Progenitor cell of endocrine pancreas (in vitro differentiated cells): ENCODE results near the gene SLC2A13. TPM values are rescaled to one million over a fixed set of nuclear protein-coding genes. Genes with fewer than 3 reads are reported as not detected.

Source experiments
- DNase-seq: peaks from one replicate; pipeline ENCODE4 v3.0.0; 2021; ENCODE audit warnings: low spot score; ENCODE audit not compliant: unreplicated experiment
- H3K27ac Mint-ChIP-seq: 2 replicates; pipeline ENCODE4 v1.8.0; 2021; ENCODE audit warnings: mild to moderate bottlenecking, moderate library complexity, mixed read lengths
- H3K27me3 Mint-ChIP-seq: 2 replicates; pipeline ENCODE4 v1.8.0; 2021; ENCODE audit warnings: mixed read lengths
- H3K36me3 Mint-ChIP-seq: 2 replicates; pipeline ENCODE4 v1.8.0; 2022; ENCODE audit warnings: mixed read lengths; ENCODE audit not compliant: insufficient read depth
- H3K4me1 Mint-ChIP-seq: 2 replicates; pipeline ENCODE4 v1.8.0; 2021; ENCODE audit warnings: low read depth, mixed read lengths
- H3K4me3 Mint-ChIP-seq: 2 replicates; pipeline ENCODE4 v1.8.0; 2021; ENCODE audit warnings: low read depth, mild to moderate bottlenecking, moderate library complexity, mixed read lengths
- H3K9me3 Mint-ChIP-seq: 2 replicates; pipeline ENCODE4 v1.8.0; 2021; ENCODE audit warnings: low read depth, mixed read lengths
- CTCF ChIP-seq: fragments of 200-600 bp; sonication (generic); IDR thresholded peaks from one replicate; pipeline ENCODE4 v1.5.0; 2021; ENCODE audit warnings: antibody characterized with exemption, mild to moderate bottlenecking; ENCODE audit not compliant: unreplicated experiment
- total RNA-seq: library from RNA; stranded (reverse); gene quantifications from 2 replicates; pipeline ENCODE4 v1.2.1, GENCODE V29; 2021

Gene SLC2A13
- total RNA-seq, 1 donor from 2014 or later, result 7.4 TPM

GRCh38 chr12:39920647-39921046 lies 185.2 kb downstream of the SLC2A13 start:
- H3K4me1 Mint-ChIP-seq, result peaks cover 19% of the 10 kb centered on the region
- no peaks in the 10 kb centered on the region for H3K36me3 Mint-ChIP-seq

DNA sequence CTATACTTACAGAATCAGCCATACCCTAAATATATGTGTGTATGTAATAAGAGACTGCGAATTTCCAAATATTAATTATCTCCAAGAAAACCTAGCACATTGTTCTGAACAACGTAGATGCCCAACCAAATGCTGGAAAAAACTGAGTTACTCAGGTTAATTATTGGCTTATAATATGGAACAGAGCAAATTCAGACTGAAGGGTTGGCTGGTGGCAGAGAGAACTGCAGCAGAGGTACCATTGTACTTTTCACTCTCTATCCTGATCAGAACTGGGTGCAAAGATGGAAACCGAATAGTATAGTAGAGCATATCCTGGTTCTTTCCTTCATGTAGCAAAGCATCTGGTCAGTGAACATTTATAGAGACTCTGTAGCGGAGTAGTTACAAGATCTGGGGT lies 185.7 kb downstream of the SLC2A13 start:
- Mint-ChIP-seq H3K27me3 (no peaks in the 10 kb centered on the region), H3K4me1 (peaks cover 19% of the 10 kb centered on the region), H3K27ac (no peak overlapping the region), H3K4me3 (no peak overlapping the region), H3K36me3 (no peaks in the 10 kb centered on the region), H3K9me3 (no peaks in the 10 kb centered on the region)
- no peak for TF ChIP-seq CTCF
- DNase-seq, result no peak

More at GRCh38 chr12:39920647-39921046, 185.2 kb downstream of the SLC2A13 start:
- H3K27ac Mint-ChIP-seq, result no peak overlapping the region
- no peak for DNase-seq
- no peak for TF ChIP-seq CTCF
- no peak overlapping the region for H3K4me3 Mint-ChIP-seq
- no peaks in the 10 kb centered on the region for H3K27me3 Mint-ChIP-seq
- no peaks in the 10 kb centered on the region for H3K9me3 Mint-ChIP-seq

- Mint-ChIP-seq H3K9me3 (no peaks in the 10 kb centered on the region), H3K36me3 (no peaks in the 10 kb centered on the region), H3K4me3 (no peak overlapping the region), H3K4me1 (peaks cover 19% of the 10 kb centered on the region), H3K27ac (no peak overlapping the region), H3K27me3 (no peaks in the 10 kb centered on the region)
- no peak for DNase-seq
- no peak for TF ChIP-seq CTCF
These were observed 186.1 kb downstream of the SLC2A13 start for GRCh38 chr12:39919790-39920189.

GRCh38 chr12:39915249-39915648 lies 190.6 kb downstream of the SLC2A13 start:
- no peak for TF ChIP-seq CTCF
- Mint-ChIP-seq H3K27me3 (no peaks in the 10 kb centered on the region), H3K4me3 (no peak overlapping the region), H3K36me3 (no peaks in the 10 kb centered on the region), H3K9me3 (peaks cover 4% of the 10 kb centered on the region), H3K27ac (no peak overlapping the region), H3K4me1 (peaks cover 21% of the 10 kb centered on the region)
- DNase-seq, result no peak

DNA sequence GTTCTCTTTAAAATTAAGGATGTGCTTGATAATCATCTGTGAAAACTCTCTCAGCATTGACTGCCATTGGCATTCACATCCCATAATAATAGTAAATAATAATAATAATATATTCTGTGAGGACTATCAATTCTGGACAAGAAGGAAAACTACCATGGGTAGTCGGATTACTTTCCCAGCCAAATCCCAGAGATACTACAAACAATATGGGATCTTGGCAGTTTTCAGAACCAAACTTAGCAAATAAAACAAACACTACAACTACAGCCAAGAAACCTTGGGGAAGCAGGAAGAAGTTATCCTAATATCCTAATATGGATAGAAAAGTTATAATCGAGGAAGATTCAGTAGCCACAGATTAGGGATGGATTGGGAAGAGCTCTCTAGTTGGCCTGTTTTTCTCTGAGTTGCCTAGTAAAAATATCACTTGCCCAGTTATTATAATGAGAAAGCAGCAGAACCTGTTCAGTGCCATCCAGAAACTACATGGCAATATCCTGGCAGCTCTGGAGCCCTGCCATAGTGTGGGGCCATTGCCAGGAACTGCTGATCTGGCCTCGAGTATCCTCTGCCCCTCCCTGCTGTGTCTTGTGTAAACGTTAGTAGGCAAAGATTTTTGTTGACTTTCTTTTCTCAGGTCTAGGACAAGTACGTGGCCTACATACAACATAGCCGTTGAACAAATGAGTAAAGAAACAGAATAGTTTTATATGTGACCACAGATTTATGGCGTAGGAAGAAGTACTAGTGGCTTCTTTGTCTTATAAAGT lies 193.5 kb downstream of the SLC2A13 start:
- DNase-seq, result no peak
- TF ChIP-seq CTCF, result no peak

More for the DNA sequence above, 193.5 kb downstream of the SLC2A13 start:
- Mint-ChIP-seq H3K27me3 (no peaks in the 10 kb centered on the region), H3K4me3 (no peak overlapping the region), H3K27ac (no peak overlapping the region), H3K36me3 (no peaks in the 10 kb centered on the region), H3K9me3 (peaks cover 4% of the 10 kb centered on the region), H3K4me1 (peaks cover 15% of the 10 kb centered on the region)
